ENCODE measurements around the gene ENOX1. TPM values are rescaled to one million over a fixed set of nuclear protein-coding genes. Genes with fewer than 3 reads are reported as not detected.

The ENOX1 gene
- total RNA-seq, 1 donor from 2014 or later = 1.1 TPM

DNA sequence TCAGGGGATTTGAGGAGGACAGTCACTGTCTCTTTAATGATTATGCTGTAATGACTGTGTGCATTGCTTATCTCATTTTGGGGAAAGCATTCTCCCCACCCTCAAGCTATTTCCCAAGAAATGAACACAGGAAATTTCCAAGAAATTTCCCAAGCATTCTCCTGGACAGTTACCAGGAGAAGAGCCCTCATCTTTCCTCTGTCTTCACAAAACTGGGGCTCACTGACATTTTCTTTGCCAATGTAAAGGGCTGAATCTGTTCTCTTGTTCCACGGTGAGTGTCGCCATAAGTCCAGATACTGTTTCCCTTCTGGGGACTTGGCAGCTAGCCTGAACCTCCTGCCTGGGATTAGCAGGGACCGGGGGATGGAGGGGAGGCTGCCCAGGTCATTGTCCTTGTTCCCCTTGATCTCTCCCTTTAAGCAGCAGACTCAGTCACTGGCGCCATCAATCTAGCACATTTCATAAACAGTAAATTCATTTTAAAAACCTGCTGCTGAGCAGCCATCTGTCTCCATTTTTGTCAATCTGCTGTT lies 590.6 kb downstream of the ENOX1 start:
- no peak for TF ChIP-seq EZH2phosphoT487 (IDR thresholded peaks at IDR 0.05)
- TF ChIP-seq EZH2 (IDR thresholded peaks at IDR 0.05) = no peak
- TF ChIP-seq, protein P1, sequence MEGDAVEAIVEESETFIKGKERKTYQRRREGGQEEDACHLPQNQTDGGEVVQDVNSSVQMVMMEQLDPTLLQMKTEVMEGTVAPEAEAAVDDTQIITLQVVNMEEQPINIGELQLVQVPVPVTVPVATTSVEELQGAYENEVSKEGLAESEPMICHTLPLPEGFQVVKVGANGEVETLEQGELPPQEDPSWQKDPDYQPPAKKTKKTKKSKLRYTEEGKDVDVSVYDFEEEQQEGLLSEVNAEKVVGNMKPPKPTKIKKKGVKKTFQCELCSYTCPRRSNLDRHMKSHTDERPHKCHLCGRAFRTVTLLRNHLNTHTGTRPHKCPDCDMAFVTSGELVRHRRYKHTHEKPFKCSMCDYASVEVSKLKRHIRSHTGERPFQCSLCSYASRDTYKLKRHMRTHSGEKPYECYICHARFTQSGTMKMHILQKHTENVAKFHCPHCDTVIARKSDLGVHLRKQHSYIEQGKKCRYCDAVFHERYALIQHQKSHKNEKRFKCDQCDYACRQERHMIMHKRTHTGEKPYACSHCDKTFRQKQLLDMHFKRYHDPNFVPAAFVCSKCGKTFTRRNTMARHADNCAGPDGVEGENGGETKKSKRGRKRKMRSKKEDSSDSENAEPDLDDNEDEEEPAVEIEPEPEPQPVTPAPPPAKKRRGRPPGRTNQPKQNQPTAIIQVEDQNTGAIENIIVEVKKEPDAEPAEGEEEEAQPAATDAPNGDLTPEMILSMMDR (IDR thresholded peaks at IDR 0.05) = no peak
- Histone ChIP-seq H2AFZ (replicated peaks) (no peak overlapping the region), H3K79me2 (ENCODE audit: low read depth) (no peaks in the 10 kb centered on the region), H3K4me1 (no peaks in the 10 kb centered on the region), H3K36me3 (no peaks in the 10 kb centered on the region), H3F3A (ENCODE audit: low read depth) (no peaks in the 10 kb centered on the region), H3K4me2 (no peak overlapping the region), H3K9ac (no peak overlapping the region), H3K4me3 (no peak overlapping the region), H3K27me3 (no peaks in the 10 kb centered on the region), H3K9me3 (ENCODE audit: low read depth) (no peaks in the 10 kb centered on the region), H3K27ac (no peak overlapping the region), H4K20me1 (ENCODE audit: low read depth) (no peaks in the 10 kb centered on the region)
- H3K27me3 Mint-ChIP-seq (ENCODE audit: insufficient read depth, low read depth) = peaks cover 7% of the 10 kb centered on the region
- H3K4me1 Mint-ChIP-seq = no peaks in the 10 kb centered on the region
- no peak for DNase-seq (ENCODE audit: low spot score)
- H3K27ac Mint-ChIP-seq = no peak overlapping the region
- no peaks in the 10 kb centered on the region for H3K9me3 Mint-ChIP-seq
- H3K4me3 Mint-ChIP-seq = no peak overlapping the region
- no peaks in the 10 kb centered on the region for H3K36me3 Mint-ChIP-seq

GRCh38 chr13:43195551-43195950 lies 591.2 kb downstream of the ENOX1 start:
- H3K27ac Mint-ChIP-seq = no peak overlapping the region
- no peaks in the 10 kb centered on the region for H3K36me3 ChIP-seq
- H3K9me3 Mint-ChIP-seq = no peaks in the 10 kb centered on the region

DNA sequence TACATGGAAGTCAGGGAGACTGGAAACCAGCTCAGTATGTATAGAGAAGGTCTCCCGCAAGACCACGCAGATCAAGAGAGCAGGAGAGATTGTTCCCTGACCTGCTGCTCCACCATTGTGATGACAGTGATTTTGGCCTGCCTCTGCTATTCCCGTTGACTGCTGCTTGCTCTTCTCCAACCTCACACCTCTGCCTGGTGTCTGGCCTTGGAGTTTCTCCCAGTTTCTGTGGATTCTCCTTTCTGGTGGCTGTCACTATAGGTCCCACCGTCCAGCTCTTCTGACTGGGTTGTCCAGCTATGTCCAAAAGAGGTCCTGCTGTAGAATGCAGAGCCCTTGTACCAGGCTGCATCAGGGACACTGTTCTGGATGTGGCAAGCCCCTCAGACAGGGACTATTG lies 591.7 kb downstream of the ENOX1 start:
- H4K20me1 ChIP-seq (ENCODE audit: low read depth) = no peaks in the 10 kb centered on the region
- Mint-ChIP-seq H3K4me1 (no peaks in the 10 kb centered on the region), H3K4me3 (no peak overlapping the region), H3K36me3 (no peaks in the 10 kb centered on the region), H3K27ac (no peak overlapping the region), H3K27me3 (ENCODE audit: insufficient read depth, low read depth) (peaks cover 7% of the 10 kb centered on the region), H3K9me3 (no peaks in the 10 kb centered on the region)
- H3K9me3 ChIP-seq (ENCODE audit: low read depth) = no peaks in the 10 kb centered on the region
- H3K27ac ChIP-seq = no peak overlapping the region
- H3K9ac ChIP-seq = no peak overlapping the region
- H3K4me2 ChIP-seq = no peak overlapping the region
- H3K79me2 ChIP-seq (ENCODE audit: low read depth) = no peaks in the 10 kb centered on the region
- H3K4me1 ChIP-seq = no peaks in the 10 kb centered on the region
- no peak overlapping the region for H3K4me3 ChIP-seq
- no peaks in the 10 kb centered on the region for H3F3A ChIP-seq (ENCODE audit: low read depth)
- H3K36me3 ChIP-seq = no peaks in the 10 kb centered on the region
- H2AFZ ChIP-seq (replicated peaks) = no peak overlapping the region
- no peaks in the 10 kb centered on the region for H3K27me3 ChIP-seq
- no peak for DNase-seq (ENCODE audit: low spot score)
- TF ChIP-seq EZH2 (IDR thresholded peaks at IDR 0.05) (no peak), EZH2phosphoT487 (IDR thresholded peaks at IDR 0.05) (no peak)
- TF ChIP-seq, protein P1 (IDR thresholded peaks at IDR 0.05) = no peak

More at GRCh38 chr13:43195551-43195950, 591.2 kb downstream of the ENOX1 start:
- Mint-ChIP-seq H3K4me1 (no peaks in the 10 kb centered on the region), H3K4me3 (no peak overlapping the region), H3K27me3 (ENCODE audit: insufficient read depth, low read depth) (peaks cover 7% of the 10 kb centered on the region), H3K36me3 (no peaks in the 10 kb centered on the region)
- no peak for DNase-seq (ENCODE audit: low spot score)
- Histone ChIP-seq H3K4me1 (no peaks in the 10 kb centered on the region), H3K27me3 (no peaks in the 10 kb centered on the region), H3K9me3 (ENCODE audit: low read depth) (no peaks in the 10 kb centered on the region), H3K9ac (no peak overlapping the region), H3F3A (ENCODE audit: low read depth) (no peaks in the 10 kb centered on the region), H3K27ac (no peak overlapping the region), H3K79me2 (ENCODE audit: low read depth) (no peaks in the 10 kb centered on the region), H3K4me3 (no peak overlapping the region), H4K20me1 (ENCODE audit: low read depth) (no peaks in the 10 kb centered on the region), H2AFZ (replicated peaks) (no peak overlapping the region), H3K4me2 (no peak overlapping the region)
- TF ChIP-seq EZH2phosphoT487 (IDR thresholded peaks at IDR 0.05) (no peak), EZH2 (IDR thresholded peaks at IDR 0.05) (no peak)
- TF ChIP-seq, protein P1 (IDR thresholded peaks at IDR 0.05) = no peak
